Measurements from ENCODE around the gene SPIRE2. TPM values are rescaled to one million over a fixed set of nuclear protein-coding genes. Genes with fewer than 3 reads are reported as not detected.
A peak's percentile ranks its signal among the peaks of the same experiment; 100 is the strongest.
"Not testable (repeated sequence)": the region's sequence is repeated elsewhere in the genome, so short reads cannot be mapped to it uniquely, and the experiment has no call there.

Gene SPIRE2
- 0.72 and 1.5 TPM in 2 replicates for total RNA-seq

- no peaks in the 10 kb centered on the region for H3K27me3 ChIP-seq (ENCODE audit: insufficient read depth, low read length)
- no peak within 1 kb of the TSS for H3K27ac ChIP-seq (ENCODE audit: low read depth, low read length)
- peak within 1 kb of the TSS; percentile 79 for H3K4me2 ChIP-seq (ENCODE audit: insufficient read depth, low read length)
- peaks cover 4% of the 10 kb centered on the region for H4K20me1 ChIP-seq (ENCODE audit: insufficient read depth, low read length)
- H2AFZ ChIP-seq (ENCODE audit: low read length): peak within 1 kb of the TSS; percentile 70
- peak within 1 kb of the TSS; percentile 61 for H3K4me3 ChIP-seq (ENCODE audit: insufficient read depth, low read length)
- peak; percentile 99 for DNase-seq (ENCODE audit: insufficient read length, low spot score, missing footprints)
- H3K36me3 ChIP-seq (ENCODE audit: insufficient read depth, low read length): no peaks in the 10 kb centered on the region
- H3K9me3 ChIP-seq (ENCODE audit: low read depth, low read length): no peaks in the 10 kb centered on the region
- H3K79me2 ChIP-seq (ENCODE audit: insufficient read depth, low read length): no peaks in the 10 kb centered on the region
- no peak for TF ChIP-seq CTCF (IDR thresholded peaks at IDR 0.05; ENCODE audit: extremely low read depth, low read depth, low read length)
- peaks cover 12% of the 10 kb centered on the region for H3K4me1 ChIP-seq (ENCODE audit: insufficient read depth, low read length)
Measured at GRCh38 chr16:89828199-89828869, at the start of gene SPIRE2. TSS of gene SPIRE2 (plus strand) at chr16:89828475. CDS start at chr16:89828551, 76 bp downstream.

- Histone ChIP-seq H3K27me3 (ENCODE audit: insufficient read depth, low read length) (no peaks in the 10 kb centered on the region), H4K20me1 (ENCODE audit: insufficient read depth, low read length) (no peaks in the 10 kb centered on the region), H3K4me1 (ENCODE audit: insufficient read depth, low read length) (no peaks in the 10 kb centered on the region), H3K4me2 (ENCODE audit: insufficient read depth, low read length) (no peak overlapping the region), H3K4me3 (ENCODE audit: insufficient read depth, low read length) (no peak overlapping the region), H3K79me2 (ENCODE audit: insufficient read depth, low read length) (no peaks in the 10 kb centered on the region), H3K36me3 (ENCODE audit: insufficient read depth, low read length) (peaks cover 34% of the 10 kb centered on the region), H2AFZ (ENCODE audit: low read length) (peak overlapping the region; percentile 3), H3K9me3 (ENCODE audit: low read depth, low read length) (no peaks in the 10 kb centered on the region), H3K27ac (ENCODE audit: low read depth, low read length) (no peak overlapping the region)
- no peak for DNase-seq (ENCODE audit: insufficient read length, low spot score, missing footprints)
- TF ChIP-seq CTCF (IDR thresholded peaks at IDR 0.05; ENCODE audit: extremely low read depth, low read depth, low read length): no peak
Measured at GRCh38 chr16:89779231-89779908, 48.9 kb upstream of the SPIRE2 start.

- Histone ChIP-seq H3K79me2 (ENCODE audit: insufficient read depth, low read length) (no peaks in the 10 kb centered on the region), H3K4me1 (ENCODE audit: insufficient read depth, low read length) (no peaks in the 10 kb centered on the region), H3K9me3 (ENCODE audit: low read depth, low read length) (no peaks in the 10 kb centered on the region), H3K36me3 (ENCODE audit: insufficient read depth, low read length) (peaks cover 35% of the 10 kb centered on the region), H4K20me1 (ENCODE audit: insufficient read depth, low read length) (no peaks in the 10 kb centered on the region), H3K4me2 (ENCODE audit: insufficient read depth, low read length) (no peak overlapping the region), H3K27me3 (ENCODE audit: insufficient read depth, low read length) (no peaks in the 10 kb centered on the region), H2AFZ (ENCODE audit: low read length) (no peak overlapping the region), H3K4me3 (ENCODE audit: insufficient read depth, low read length) (no peak overlapping the region), H3K27ac (ENCODE audit: low read depth, low read length) (no peak overlapping the region)
- no peak for DNase-seq (ENCODE audit: insufficient read length, low spot score, missing footprints)
- no peak for TF ChIP-seq CTCF (IDR thresholded peaks at IDR 0.05; ENCODE audit: extremely low read depth, low read depth, low read length)
Measured at GRCh38 chr16:89779909-89780305, 48.4 kb upstream of the SPIRE2 start.

GRCh38 chr16:89782489-89782888, 45.8 kb upstream of the SPIRE2 start:
- Histone ChIP-seq H3K4me1 (ENCODE audit: insufficient read depth, low read length) (no peaks in the 10 kb centered on the region), H4K20me1 (ENCODE audit: insufficient read depth, low read length) (no peaks in the 10 kb centered on the region), H2AFZ (ENCODE audit: low read length) (no peak overlapping the region), H3K4me3 (ENCODE audit: insufficient read depth, low read length) (no peak overlapping the region), H3K27ac (ENCODE audit: low read depth, low read length) (no peak overlapping the region), H3K27me3 (ENCODE audit: insufficient read depth, low read length) (no peaks in the 10 kb centered on the region), H3K4me2 (ENCODE audit: insufficient read depth, low read length) (no peak overlapping the region), H3K79me2 (ENCODE audit: insufficient read depth, low read length) (no peaks in the 10 kb centered on the region), H3K9me3 (ENCODE audit: low read depth, low read length) (no peaks in the 10 kb centered on the region), H3K36me3 (ENCODE audit: insufficient read depth, low read length) (peaks cover 21% of the 10 kb centered on the region)
- TF ChIP-seq CTCF (IDR thresholded peaks at IDR 0.05; ENCODE audit: extremely low read depth, low read depth, low read length): no peak
- DNase-seq (ENCODE audit: insufficient read length, low spot score, missing footprints): no peak

- DNase-seq (ENCODE audit: insufficient read length, low spot score, missing footprints); H4K20me1 ChIP-seq (ENCODE audit: insufficient read depth, low read length); H3K79me2 ChIP-seq (ENCODE audit: insufficient read depth, low read length); H2AFZ ChIP-seq (ENCODE audit: low read length); H3K27me3 ChIP-seq (ENCODE audit: insufficient read depth, low read length); H3K27ac ChIP-seq (ENCODE audit: low read depth, low read length); H3K4me2 ChIP-seq (ENCODE audit: insufficient read depth, low read length); H3K4me1 ChIP-seq (ENCODE audit: insufficient read depth, low read length); H3K9me3 ChIP-seq (ENCODE audit: low read depth, low read length); H3K4me3 ChIP-seq (ENCODE audit: insufficient read depth, low read length): not testable (repeated sequence)
- peaks cover 22% of the 10 kb centered on the region for H3K36me3 ChIP-seq (ENCODE audit: insufficient read depth, low read length)
Measured at GRCh38 chr16:89783952-89784351, 44.3 kb upstream of the SPIRE2 start.

All from osteoblast (primary cell).